Measurements from ENCODE around the gene MBOAT7. TPM values are rescaled to one million over a fixed set of nuclear protein-coding genes. Genes with fewer than 3 reads are reported as not detected.
"Not testable (repeated sequence)": the region's sequence is repeated elsewhere in the genome, so short reads cannot be mapped to it uniquely, and the experiment has no call there.

Gene MBOAT7
- total and polyA plus RNA-seq, 2 donors from 2014 or later: 41.6 to 64.4 TPM

DNA sequence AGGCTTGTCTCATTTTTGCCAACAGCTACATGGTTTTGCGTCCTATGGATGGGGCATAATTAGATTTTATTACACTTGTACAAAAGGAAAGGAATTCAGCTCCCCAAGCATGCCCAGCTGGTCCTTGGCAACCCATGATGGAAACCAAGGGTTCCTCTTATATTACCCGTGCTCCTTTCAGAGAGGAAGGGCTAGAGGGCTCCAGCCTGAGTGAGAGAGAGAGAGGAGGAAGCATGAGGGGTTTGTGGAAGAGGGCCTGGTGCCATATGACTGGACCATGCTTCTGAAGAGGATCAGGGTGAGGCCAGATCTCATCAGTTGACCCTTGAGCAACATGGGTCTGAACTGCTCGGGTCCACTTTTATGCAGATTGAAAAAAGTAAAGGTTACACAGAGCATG is 7.7 kb upstream of the MBOAT7 start:
- H3K9me3 ChIP-seq (ENCODE audit: control insufficient read depth in 2 of 3, insufficient read depth in 1 of 3, low read length in 3 of 3): no peaks in the 10 kb centered on the region
- no peak overlapping the region for H3K9ac ChIP-seq (ENCODE audit: low read length in 3 of 3)
- no peak overlapping the region for H3K27ac ChIP-seq (ENCODE audit: low read depth in 2 of 2, low read length in 2 of 2)
- intact Hi-C loops (cut with DNase I): no loop called here
- no peak overlapping the region for H3K4me3 ChIP-seq (ENCODE audit: low read length in 3 of 3)
- TF ChIP-seq, protein P1, sequence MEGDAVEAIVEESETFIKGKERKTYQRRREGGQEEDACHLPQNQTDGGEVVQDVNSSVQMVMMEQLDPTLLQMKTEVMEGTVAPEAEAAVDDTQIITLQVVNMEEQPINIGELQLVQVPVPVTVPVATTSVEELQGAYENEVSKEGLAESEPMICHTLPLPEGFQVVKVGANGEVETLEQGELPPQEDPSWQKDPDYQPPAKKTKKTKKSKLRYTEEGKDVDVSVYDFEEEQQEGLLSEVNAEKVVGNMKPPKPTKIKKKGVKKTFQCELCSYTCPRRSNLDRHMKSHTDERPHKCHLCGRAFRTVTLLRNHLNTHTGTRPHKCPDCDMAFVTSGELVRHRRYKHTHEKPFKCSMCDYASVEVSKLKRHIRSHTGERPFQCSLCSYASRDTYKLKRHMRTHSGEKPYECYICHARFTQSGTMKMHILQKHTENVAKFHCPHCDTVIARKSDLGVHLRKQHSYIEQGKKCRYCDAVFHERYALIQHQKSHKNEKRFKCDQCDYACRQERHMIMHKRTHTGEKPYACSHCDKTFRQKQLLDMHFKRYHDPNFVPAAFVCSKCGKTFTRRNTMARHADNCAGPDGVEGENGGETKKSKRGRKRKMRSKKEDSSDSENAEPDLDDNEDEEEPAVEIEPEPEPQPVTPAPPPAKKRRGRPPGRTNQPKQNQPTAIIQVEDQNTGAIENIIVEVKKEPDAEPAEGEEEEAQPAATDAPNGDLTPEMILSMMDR (IDR thresholded peaks at IDR 0.05; ENCODE audit: borderline replicate concordance, extremely low read depth, insufficient read depth): no peak
- DNase-seq (peak in 1 of 5 donors; percentile 3), FAIRE-seq (no peak)
- peaks cover 3 to 11% (median 5%) of the 10 kb centered on the region in 3 donors for H3K4me1 ChIP-seq (ENCODE audit: control insufficient read depth in 2 of 3, insufficient read depth in 2 of 3, low read depth in 1 of 3, low read length in 3 of 3)
- no peaks in the 10 kb centered on the region for H3K27me3 ChIP-seq (ENCODE audit: control insufficient read depth, insufficient read depth, low read length)
- peaks cover 4 to 9% (median 5%) of the 10 kb centered on the region in 3 donors for H3K36me3 ChIP-seq (ENCODE audit: control insufficient read depth in 2 of 3, insufficient read depth in 3 of 3, low read length in 3 of 3)

DNA sequence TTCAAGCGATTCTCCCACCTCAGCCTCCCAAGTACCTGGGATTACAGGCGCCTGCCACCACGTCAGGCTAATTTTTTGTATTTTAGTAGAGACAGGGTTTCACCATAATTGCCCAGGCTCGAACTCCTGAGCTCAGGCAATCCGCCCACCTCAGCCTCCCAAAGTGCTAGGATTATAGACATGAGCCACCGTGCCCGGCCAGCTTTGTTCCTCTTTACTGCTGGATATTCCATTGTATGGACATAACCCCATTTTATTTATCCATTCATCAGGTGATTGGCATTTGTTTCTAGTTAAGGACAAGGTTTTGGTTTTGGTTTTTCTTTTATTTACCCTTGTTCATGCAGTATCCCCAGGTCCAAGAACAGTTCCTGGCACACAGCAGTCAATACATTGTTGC is 7.2 kb upstream of the MBOAT7 start:
- H3K4me1 ChIP-seq (ENCODE audit: control insufficient read depth in 2 of 3, insufficient read depth in 2 of 3, low read depth in 1 of 3, low read length in 3 of 3): peaks cover 3 to 11% (median 6%) of the 10 kb centered on the region in 3 donors
- TF ChIP-seq, protein P1 (IDR thresholded peaks at IDR 0.05; ENCODE audit: borderline replicate concordance, extremely low read depth, insufficient read depth): no peak
- no peaks in the 10 kb centered on the region for H3K27me3 ChIP-seq (ENCODE audit: control insufficient read depth, insufficient read depth, low read length)
- FAIRE-seq: no peak
- DNase-seq: peak in 1 of 5 donors; percentile 46
- H3K36me3 ChIP-seq (ENCODE audit: control insufficient read depth in 2 of 3, insufficient read depth in 3 of 3, low read length in 3 of 3): peaks cover under 1 to 8% (median 4%) of the 10 kb centered on the region in 3 donors
- no peak overlapping the region for H3K27ac ChIP-seq (ENCODE audit: low read depth in 2 of 2, low read length in 2 of 2)
- H3K4me3 ChIP-seq (ENCODE audit: low read length in 3 of 3): no peak overlapping the region
- H3K9me3 ChIP-seq (ENCODE audit: control insufficient read depth in 2 of 3, insufficient read depth in 1 of 3, low read length in 3 of 3): no peaks in the 10 kb centered on the region
- no peak overlapping the region for H3K9ac ChIP-seq (ENCODE audit: low read length in 3 of 3)
- intact Hi-C loops (cut with DNase I): no loop called here

DNA sequence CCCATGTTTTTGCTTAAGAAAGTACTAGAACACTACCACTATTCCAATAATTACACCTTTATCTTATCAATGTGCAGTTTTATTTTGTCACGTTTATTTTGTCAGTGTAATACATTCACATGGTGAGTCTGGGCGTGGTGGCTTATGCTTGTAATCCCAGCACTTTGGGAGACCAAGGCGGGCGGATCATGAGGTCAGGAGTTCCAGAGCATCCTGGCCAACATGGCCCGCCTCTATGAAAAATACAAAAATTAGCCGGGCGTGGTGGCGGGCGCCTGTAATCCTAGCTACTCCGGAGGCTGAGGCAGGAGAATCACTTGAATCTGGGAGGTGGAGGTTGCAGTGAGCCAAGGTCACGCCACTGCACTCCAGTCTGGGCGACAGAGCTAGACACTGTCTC is 5.1 kb upstream of the MBOAT7 start:
- H3K4me1 ChIP-seq (ENCODE audit: control insufficient read depth in 2 of 3, insufficient read depth in 2 of 3, low read depth in 1 of 3, low read length in 3 of 3); H3K9ac ChIP-seq (ENCODE audit: low read length in 3 of 3); H3K27me3 ChIP-seq (ENCODE audit: control insufficient read depth, insufficient read depth, low read length); intact Hi-C loops (cut with DNase I); FAIRE-seq; H3K4me3 ChIP-seq (ENCODE audit: low read length in 3 of 3); H3K27ac ChIP-seq (ENCODE audit: low read depth in 2 of 2, low read length in 2 of 2); H3K9me3 ChIP-seq (ENCODE audit: control insufficient read depth in 2 of 3, insufficient read depth in 1 of 3, low read length in 3 of 3); H3K36me3 ChIP-seq (ENCODE audit: control insufficient read depth in 2 of 3, insufficient read depth in 3 of 3, low read length in 3 of 3): not testable (repeated sequence)
- DNase-seq: peak in 1 of 5 donors; percentile 29

DNA sequence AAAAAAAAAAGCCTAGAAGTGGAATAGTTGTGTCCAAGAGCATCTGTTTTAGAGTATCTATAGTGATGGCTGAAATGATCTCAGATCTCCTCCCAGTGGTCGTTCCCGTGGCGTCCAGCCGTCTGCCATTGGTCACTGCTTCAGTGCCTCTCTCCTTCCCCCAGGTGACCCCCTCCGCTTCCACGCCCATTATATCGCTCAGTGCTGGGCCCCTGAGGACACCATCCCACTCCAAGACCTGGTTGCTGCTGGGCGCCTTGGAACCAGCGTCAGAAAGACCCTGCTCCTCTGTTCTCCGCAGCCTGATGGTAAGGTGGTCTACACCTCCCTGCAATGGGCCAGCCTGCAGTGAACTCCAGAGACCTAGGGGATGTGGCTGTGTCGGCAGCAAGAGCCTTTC is 3.6 kb upstream of the MBOAT7 start:
- FAIRE-seq (no peak), DNase-seq (peak in 2 of 5 donors; percentile 58 to 78)
- TF ChIP-seq, protein P1 (IDR thresholded peaks at IDR 0.05; ENCODE audit: borderline replicate concordance, extremely low read depth, insufficient read depth): no peak
- Histone ChIP-seq H3K36me3 (ENCODE audit: control insufficient read depth in 2 of 3, insufficient read depth in 3 of 3, low read length in 3 of 3) (peaks cover 0 to 8% (median 4%) of the 10 kb centered on the region in 3 donors), H3K27ac (ENCODE audit: low read depth in 2 of 2, low read length in 2 of 2) (no peak overlapping the region), H3K4me3 (ENCODE audit: low read length in 3 of 3) (no peak overlapping the region), H3K4me1 (ENCODE audit: control insufficient read depth in 2 of 3, insufficient read depth in 2 of 3, low read depth in 1 of 3, low read length in 3 of 3) (peaks cover 0 to 14% (median 13%) of the 10 kb centered on the region in 3 donors), H3K27me3 (ENCODE audit: control insufficient read depth, insufficient read depth, low read length) (no peaks in the 10 kb centered on the region), H3K9me3 (ENCODE audit: control insufficient read depth in 2 of 3, insufficient read depth in 1 of 3, low read length in 3 of 3) (no peaks in the 10 kb centered on the region), H3K9ac (ENCODE audit: low read length in 3 of 3) (no peak overlapping the region)
- intact Hi-C loops (cut with DNase I): no loop called here

Measured in kidney (tissue), 14 donors.